Activated naive CD4-positive, alpha-beta T cell treated with Interleukin-2 at 50 U/mL for 16 hours (primary cell): ENCODE results near the gene HAPLN3.

Experiments used
- DNase-seq: peaks from one replicate; pipeline ENCODE4 v3.0.0-alpha.2; 2020

HAPLN3 gene

DNA sequence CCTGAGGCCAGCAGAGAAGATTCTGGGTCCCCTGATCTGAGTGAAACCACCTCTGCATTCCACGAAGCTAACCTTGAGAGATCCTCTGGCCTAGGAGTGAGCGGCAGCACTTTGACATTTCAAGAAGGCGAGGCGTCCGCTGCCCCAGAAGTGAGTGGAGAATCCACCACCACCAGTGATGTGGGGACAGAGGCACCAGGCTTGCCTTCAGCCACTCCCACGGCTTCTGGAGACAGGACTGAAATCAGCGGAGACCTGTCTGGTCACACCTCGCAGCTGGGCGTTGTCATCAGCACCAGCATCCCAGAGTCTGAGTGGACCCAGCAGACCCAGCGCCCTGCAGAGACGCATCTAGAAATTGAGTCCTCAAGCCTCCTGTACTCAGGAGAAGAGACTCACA is 36.4 kb downstream of the HAPLN3 start:
- DNase-seq = no peak

DNA sequence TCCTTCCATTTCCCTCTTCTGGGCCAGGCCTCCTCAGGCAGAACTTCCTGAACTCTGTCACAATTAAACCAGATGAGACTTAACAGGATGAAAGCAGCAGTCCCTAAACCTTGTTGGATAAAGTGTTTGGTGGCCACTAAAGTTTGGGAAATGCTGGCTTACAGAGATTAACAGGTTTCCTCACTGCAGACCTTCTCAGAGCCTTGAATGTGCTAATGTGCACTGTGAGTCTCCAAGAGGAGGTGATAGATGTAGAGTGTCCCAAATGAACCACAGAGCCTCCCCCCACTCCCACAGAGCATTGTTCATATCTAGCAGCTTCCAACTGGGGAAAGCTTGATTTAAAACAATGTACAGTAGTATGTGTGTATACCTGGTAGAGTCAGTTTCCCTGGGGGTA is 42.9 kb downstream of the HAPLN3 start:
- DNase-seq = no peak

DNA sequence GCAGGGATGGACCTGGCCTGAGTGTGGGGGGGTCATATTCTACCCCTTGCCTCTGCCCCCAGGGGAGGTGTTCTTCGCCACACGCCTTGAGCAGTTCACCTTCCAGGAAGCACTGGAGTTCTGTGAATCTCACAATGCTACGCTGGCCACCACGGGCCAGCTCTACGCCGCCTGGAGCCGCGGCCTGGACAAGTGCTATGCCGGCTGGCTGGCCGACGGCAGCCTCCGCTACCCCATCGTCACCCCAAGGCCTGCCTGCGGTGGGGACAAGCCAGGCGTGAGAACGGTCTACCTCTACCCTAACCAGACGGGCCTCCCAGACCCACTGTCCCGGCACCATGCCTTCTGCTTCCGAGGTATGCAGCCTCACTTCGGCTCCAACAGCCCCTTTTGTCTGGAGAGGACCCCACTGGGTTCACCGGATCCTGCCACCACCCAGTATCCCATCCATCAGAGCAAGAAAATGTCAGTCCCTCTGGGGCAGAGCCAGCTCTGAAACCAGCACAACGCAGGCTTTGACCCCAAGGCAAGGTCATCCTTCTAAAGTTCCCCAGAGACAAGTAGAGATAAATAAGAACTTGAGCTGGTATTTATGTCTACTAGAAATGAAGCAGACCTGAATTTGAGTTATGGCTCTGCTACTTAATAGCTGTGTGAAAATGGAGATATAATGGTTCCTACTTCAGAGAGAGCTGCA is 45.8 kb downstream of the HAPLN3 start:
- no peak for DNase-seq

DNA sequence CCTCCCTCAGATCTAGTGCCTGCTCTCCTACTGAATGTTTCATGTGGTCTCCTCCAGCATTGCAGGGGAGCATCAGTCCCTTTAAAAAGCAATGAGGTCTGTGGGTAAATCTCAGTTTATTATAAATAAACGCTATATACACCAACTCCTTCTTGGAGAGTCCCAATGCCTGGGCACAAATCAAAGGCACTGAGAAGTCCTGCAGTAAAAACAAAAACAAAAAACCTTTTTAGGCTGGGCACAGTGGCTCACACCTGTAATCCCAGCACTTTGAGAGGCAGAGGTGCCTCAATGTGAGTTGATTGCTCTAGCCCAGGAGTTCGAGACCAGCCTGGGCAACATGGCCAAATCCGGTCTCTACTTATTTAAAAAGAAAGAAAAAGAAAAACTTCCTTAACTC is 47.1 kb downstream of the HAPLN3 start:
- DNase-seq = no peak

DNA sequence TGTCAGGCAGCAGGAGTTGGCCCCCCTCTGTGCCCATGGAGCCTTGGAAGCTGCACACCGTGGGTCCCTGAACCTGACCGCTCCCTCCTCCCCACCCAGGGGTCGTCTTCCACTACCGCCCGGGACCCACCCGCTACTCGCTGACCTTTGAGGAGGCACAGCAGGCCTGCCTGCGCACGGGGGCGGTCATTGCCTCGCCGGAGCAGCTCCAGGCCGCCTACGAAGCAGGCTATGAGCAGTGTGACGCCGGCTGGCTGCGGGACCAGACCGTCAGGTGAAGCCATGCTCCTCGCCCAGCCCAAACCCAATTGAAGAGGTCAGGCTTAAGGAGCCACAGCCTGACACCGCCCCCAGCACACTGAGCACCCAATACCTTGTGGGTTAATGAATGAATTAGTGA is 48.2 kb downstream of the HAPLN3 start:
- no peak for DNase-seq

DNA sequence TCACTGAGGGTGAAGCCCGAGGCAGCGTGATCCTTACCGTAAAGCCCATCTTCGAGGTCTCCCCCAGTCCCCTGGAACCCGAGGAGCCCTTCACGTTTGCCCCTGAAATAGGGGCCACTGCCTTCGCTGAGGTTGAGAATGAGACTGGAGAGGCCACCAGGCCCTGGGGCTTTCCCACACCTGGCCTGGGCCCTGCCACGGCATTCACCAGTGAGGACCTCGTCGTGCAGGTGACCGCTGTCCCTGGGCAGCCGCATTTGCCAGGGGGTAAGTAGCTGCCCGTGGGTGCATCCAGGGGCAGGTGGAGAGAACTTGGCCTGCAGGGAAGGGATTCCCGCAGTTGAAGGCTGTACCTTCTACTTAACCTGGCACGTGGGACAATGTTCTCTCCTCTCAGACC is 49.7 kb downstream of the HAPLN3 start:
- no peak for DNase-seq

DNA sequence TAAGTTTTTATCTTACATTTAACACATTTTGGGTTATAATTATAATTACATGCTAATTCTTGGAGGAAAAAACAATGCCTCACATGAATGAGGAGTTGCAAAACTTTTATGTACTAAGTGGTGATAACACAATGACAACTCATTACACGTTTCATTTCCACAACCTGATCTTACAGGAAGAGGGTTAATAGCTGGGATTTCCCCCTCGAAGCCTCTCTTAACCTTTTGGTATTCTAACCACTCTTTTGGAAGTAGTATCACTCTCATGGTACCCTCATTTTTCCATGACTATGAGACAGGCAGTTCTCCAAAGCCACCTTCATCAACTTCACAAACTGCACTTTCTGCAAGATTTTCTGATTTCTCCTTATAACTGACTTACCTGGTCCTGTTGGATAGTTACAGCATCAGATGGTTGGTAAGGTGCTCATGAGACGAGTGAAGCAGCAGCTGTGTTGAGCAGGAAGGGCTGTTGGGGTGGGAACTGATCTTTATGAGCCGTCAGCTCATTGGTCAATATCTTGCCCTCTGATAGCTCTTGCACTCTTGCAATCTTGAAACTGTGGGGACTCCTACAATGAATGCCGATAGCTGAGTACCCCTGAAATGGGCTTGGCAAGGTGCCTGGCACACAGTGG is 50.5 kb downstream of the HAPLN3 start:
- DNase-seq = no peak

DNA sequence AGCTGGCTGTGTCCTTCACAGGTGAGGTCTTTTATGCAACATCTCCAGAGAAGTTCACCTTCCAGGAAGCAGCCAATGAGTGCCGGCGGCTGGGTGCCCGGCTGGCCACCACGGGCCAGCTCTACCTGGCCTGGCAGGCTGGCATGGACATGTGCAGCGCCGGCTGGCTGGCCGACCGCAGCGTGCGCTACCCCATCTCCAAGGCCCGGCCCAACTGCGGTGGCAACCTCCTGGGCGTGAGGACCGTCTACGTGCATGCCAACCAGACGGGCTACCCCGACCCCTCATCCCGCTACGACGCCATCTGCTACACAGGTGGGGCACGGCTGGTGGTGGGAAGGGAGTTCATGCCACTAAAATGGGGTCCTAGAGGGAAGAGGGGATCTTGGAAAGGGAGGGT is 52.0 kb downstream of the HAPLN3 start:
- DNase-seq = no peak

DNA sequence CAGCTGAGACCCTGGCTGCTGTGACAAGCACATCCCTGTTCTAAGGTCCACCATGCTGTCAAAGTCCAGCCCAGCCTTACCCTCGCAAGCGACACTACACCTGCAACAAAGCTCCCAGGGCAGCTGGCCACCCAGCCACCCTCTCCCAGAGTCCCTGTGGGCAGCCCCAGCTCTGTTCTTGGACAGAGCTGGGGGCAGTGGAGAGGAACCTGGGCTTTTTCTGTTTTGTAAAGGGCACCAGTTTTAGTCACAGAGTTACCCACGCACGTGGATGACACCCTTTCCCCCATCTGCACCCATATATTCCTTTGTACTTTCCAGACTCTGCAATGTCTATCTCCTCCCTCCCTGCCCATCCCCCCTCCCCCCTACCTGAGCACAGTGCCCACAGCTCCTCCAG is 53.2 kb downstream of the HAPLN3 start:
- DNase-seq = no peak

DNA sequence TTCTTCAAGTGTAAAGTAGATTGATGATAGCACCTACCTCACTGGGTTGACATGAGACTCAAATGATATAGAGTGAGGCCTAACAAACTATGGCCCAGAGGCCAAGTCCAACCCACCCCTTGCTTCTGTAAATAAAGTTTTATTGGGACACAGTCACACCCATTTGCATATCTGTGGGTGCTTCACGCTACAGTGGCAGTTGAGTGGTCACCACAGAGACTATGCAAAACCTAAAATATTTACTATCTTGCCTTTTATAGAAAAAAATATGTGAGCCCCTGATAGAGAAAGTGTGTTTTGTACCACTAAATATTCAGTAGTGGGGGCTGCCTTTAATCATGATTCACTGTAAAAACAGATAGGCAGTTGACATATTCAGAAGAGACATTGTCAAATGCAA is 54.1 kb downstream of the HAPLN3 start:
- DNase-seq = no peak

DNA sequence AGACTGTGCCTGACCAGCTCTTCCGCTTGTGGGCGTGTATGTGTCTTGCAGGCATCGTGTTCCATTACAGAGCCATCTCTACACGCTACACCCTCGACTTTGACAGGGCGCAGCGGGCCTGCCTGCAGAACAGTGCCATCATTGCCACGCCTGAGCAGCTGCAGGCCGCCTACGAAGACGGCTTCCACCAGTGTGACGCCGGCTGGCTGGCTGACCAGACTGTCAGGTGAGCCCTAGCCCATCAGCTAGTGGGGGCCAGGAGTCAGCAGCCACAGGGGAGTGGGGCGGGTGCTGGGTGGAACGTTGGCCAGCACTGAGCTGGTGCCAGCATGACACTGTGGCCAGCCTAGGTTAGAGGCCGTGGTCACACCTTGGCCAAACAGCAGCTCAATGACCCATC is 55.4 kb downstream of the HAPLN3 start:
- DNase-seq = no peak

DNA sequence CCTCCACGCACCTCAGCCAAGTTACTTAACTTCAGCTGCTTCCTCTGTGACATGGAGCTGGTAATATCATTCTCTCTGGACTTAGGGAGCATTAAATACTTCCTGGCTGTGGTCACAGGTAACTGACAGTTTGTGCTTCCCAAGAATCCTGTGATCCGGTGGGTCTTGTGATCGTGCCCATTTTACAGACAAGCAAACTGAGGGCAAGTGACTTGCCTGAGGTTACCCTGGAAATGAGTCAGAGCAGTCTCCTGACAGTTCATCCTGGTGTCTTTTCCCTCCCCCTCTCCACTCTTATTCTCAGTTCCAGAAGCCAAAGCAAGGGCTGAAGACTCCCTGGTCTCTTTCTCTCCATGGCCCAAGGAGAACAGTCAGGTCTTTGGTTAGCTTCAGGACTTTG is 56.2 kb downstream of the HAPLN3 start:
- no peak for DNase-seq

DNA sequence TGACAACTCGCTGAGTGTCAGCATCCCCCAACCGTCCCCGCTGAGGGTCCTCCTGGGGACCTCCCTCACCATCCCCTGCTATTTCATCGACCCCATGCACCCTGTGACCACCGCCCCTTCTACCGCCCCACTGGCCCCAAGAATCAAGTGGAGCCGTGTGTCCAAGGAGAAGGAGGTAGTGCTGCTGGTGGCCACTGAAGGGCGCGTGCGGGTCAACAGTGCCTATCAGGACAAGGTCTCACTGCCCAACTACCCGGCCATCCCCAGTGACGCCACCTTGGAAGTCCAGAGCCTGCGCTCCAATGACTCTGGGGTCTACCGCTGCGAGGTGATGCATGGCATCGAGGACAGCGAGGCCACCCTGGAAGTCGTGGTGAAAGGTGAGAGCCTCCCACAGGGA is 56.7 kb downstream of the HAPLN3 start:
- DNase-seq = no peak

DNA sequence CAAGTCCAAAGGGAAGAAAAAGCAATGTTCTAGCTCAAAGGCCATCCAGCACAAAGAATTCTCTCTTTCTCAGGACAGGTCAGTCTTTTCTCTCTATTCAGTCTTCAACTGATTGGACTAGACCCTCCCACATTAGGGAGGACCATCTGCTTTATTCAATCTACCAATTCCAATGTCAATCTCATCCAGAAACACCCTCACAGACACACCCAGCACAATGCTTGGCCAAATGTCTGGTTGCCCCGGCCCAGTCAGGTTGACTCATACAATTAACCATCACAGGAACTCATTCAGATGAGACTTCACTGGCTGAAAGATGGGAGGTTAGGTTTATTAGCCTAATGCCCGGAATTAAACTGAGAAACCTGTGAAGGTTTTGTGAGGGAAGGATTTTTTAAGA is 59.7 kb downstream of the HAPLN3 start:
- no peak for DNase-seq

DNA sequence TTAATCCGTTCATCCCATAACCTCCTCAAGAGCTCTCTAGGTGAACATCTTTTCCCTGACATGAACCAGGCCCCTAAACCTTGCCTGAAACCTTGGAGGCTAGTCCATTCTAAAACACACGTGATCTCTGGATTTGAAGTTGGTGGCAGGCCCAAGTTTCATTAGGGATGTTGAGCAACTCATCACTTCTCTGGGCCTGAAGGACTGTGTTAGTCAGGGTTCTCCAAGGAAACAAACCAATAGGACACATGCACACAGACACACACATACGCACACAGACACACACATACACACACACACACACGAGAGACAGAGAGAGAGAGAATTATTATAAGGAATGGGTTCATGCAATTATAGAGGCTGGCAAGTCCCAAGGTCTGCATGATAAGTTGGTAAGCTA is 60.2 kb downstream of the HAPLN3 start:
- DNase-seq = no peak

DNA sequence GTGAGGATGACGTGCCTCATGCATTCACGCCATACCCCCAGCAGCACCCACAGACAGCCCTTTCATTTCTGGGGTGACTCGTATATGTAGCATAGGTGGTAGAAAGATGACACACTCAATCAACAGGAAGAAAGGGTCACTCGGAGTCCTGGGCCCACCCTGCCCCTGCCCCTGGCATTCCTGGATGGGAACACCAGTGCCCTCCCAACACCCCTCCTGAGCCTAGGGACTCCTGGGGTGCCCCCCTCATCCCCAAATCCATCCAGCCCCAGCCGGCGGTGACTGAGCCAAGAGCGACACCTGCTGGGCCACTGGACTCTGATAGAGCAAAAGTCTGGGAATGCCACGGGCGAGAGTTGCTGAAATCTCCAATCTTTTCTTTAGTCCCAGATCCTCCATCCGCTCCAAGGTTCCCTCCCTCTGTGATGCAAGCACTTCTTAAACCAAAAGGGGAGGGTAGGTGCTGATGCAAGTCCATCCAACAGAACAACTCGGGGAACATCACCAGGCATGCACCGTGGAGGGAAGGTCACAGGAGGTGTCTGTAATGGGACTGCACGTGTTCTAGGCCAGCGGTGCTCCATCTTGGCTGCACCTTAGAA is 61.0 kb downstream of the HAPLN3 start:
- DNase-seq = peak; percentile 12

DNA sequence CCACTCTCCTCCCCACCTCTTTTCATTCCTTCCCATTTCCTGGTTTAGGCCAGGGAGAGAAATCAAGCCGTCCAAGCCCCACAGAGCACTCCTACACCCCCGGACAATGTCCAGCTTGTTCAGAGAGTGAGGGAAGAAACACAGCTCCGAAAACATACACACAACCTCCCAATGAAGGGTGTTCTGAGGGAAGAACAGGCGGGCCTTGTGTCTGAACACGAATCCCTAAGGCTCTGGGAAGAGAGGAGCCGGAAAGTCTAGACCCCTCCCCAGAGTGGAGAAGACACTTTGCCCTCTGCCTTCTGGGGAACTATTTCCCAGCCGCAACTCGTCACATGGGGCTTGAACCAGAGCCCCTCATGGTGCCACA is 61.6 kb downstream of the HAPLN3 start:
- no peak for DNase-seq

DNA sequence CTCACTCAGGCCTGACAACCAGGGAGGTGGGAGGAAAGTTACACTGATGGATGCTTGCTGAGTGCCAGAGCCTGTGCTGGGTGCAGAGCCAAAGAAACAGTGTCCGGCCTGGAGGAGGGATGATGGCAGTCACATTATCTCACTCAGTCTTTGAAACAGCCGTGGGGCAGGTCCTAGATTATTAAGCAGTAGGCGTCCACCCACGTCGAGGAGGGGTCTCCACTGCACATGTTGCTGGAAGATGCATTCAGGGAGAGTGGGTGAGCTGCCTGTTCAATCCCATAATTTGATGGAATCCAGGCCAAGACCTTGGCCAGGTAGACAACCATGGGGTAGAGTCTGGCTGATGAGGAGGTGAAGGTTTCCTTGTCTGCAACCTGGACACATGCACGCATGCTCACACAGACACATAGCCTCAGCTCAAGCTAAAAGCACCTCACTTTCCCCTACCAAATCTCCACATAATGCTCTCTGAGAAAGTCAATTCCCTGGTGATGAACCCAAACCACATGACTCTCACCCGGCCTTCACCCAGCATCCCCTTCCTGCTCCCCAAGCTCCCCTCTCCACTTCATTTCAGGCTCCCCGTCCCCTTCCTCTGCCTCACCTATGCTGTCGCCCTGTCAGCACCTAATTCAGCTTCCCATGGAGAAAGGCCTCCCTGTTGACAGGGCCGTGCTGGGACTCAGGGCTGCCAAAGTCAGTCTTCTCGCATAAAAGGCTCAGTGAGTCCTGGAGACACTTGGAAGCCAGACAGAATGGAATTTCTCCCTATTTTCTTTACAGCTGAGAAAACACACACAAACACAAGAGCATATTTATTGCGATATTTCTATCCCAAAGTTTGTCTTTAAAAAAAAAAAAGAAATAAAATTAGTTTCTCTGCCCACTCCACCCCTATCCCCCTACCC is 62.3 kb downstream of the HAPLN3 start:
- no peak for DNase-seq

DNA sequence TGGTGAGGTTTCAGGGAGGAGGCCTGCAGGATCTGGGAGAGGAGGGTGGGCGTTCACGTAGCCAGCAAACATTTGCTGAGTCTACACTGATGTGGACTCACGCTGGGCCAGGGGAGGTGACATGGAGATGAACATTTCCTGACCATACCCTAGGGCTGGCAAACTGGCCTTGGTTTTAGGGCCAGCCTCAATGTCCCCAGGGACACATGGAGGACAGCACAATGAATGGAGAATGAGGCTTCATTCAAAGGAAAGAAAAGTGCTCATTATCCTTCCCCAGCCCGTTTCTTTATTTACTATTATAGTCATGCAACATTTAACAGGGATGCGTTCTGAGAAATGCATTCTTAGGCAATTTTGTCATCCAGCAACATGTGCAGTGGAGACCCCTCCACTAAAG is 65.3 kb downstream of the HAPLN3 start:
- DNase-seq = no peak

DNA sequence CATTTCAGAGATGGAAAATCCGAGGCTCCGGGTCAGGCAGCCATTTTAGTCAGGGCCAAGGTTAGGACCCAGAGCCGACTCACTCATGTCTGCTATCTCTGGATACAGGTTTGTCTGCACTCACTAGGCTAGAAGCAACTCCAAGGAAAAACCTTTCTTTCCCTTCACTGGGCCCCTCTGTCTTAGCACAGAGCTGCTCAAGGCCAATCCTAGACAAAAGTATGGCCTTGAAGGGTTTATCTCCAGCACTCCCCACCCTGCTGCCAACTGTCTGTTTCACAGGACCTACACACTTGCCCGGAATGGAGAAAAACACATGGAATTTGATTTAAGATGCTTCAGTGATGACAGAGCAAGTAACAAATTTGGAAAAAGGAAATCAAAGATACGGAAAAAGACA is 66.6 kb downstream of the HAPLN3 start:
- no peak for DNase-seq
